Measurements from ENCODE around the gene ZNHIT3.

DNA sequence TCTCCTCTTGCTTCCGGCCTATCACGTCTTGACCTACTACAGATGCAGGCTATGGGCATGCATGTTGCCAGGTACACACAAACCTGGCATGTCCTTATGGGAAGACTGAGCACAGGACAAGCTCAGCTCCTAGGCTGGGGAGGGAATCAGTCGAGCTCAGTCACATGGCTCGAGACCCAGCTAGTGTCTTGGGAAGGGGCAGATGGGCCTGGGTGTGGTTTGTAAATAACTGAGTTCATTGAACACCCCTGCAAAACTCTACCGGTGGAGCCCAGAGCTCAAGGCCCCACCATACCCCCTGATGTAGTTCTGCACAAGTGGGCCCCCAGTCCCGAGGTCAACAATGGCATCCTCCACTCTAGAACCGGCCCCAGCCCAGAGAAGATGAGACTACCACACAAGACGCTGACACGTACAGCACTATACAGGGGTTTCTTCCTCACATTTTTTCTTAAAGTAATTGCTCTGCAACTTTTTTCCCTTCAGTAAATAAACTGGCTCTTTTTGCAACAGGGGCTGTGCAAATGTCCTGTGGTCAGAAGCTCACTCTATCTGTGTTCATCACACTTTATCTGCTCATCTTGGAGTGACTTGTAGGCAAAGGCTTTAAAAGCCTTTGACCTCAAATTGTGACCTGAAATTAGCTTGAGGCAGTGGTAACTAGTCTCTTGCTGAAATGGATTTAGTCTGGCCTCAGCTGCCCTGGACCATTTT lies 22.9 kb downstream of the ZNHIT3 start:
- no peak for TF ChIP-seq NBN (IDR thresholded peaks at IDR 0.05)
- no peak for TF ChIP-seq ATF3 (IDR thresholded peaks at IDR 0.05; ENCODE audit: borderline replicate concordance, extremely low read depth, low read depth, low read length)
- no peak for TF ChIP-seq CTCF (IDR thresholded peaks at IDR 0.05 in 2 of 3, conservative IDR thresholded peaks at IDR 0.05 in 1 of 3; ENCODE audit: control insufficient read depth in 2 of 3, extremely low read depth in 1 of 3, insufficient read depth in 1 of 3, low read depth in 3 of 3, low read length in 3 of 3)
